ENCODE results near the gene NSL1.

- TF ChIP-seq CTCF (IDR thresholded peaks at IDR 0.05): no peak
- no peak for TF ChIP-seq EZH2 (IDR thresholded peaks at IDR 0.05)
- no peak for TF ChIP-seq EZH2phosphoT487 (IDR thresholded peaks at IDR 0.05)
Measured at GRCh38 chr1:212838145-212838544, 46.6 kb upstream of the NSL1 start.
